HCT116 (cell line): Measurements from ENCODE around the gene SP100.

Source experiments
- EZH2 ChIP-seq: fragments of 200-600 bp; sonication (generic); IDR thresholded peaks from 2 replicates; pipeline ENCODE4 v1.6.1; 2017; ENCODE audit warnings: antibody characterized with exemption, mixed run types
- EZH2phosphoT487 ChIP-seq: fragments of 200-600 bp; IDR thresholded peaks from 2 replicates; pipeline ENCODE4 v1.6.1; 2018; ENCODE audit warnings: antibody characterized with exemption, borderline replicate concordance
- POLR2A ChIP-seq: IDR thresholded peaks from 2 replicates; pipeline ENCODE4 v1.7.0; 2011; ENCODE audit warnings: borderline replicate concordance; ENCODE audit not compliant: insufficient read depth, insufficient read length; ENCODE audit errors: extremely low read depth
- POLR2AphosphoS5 ChIP-seq: IDR thresholded peaks from 2 replicates; pipeline ENCODE4 v1.6.1; 2011; ENCODE audit warnings: mild to moderate bottlenecking, low read depth, low read length, moderate library complexity
- ZNF274 ChIP-seq: fragments of 200-500 bp; sonication (Bioruptor generic); IDR thresholded peaks from 2 replicates; pipeline ENCODE4 v1.6.1; 2014; ENCODE audit warnings: mild to moderate bottlenecking, low read depth, low read length, inconsistent platforms
- TF ChIP-seq, protein P1 (sequence below), 3 experiments: fragments of 200-600 bp in 1 of 3; sonication (generic) in 1 of 3; IDR thresholded peaks in 2 of 3; conservative IDR thresholded peaks in 1 of 3; 2 replicates each; pipeline ENCODE4 v1.5.1; 2012 to 2017; ENCODE audit warnings: low read depth in 2 of 3, low read length in 2 of 3, antibody characterized with exemption in 1 of 3, borderline replicate concordance in 1 of 3, control low read depth in 1 of 3, mild to moderate bottlenecking in 1 of 3, mixed read lengths in 1 of 3, mixed run types in 1 of 3, moderate library complexity in 1 of 3; ENCODE audit not compliant: insufficient read depth in 1 of 3
- TF ChIP-seq, protein P2 (sequence below): IDR thresholded peaks from 2 replicates; pipeline ENCODE4 v1.6.1; 2012; ENCODE audit warnings: low read depth

DNA sequence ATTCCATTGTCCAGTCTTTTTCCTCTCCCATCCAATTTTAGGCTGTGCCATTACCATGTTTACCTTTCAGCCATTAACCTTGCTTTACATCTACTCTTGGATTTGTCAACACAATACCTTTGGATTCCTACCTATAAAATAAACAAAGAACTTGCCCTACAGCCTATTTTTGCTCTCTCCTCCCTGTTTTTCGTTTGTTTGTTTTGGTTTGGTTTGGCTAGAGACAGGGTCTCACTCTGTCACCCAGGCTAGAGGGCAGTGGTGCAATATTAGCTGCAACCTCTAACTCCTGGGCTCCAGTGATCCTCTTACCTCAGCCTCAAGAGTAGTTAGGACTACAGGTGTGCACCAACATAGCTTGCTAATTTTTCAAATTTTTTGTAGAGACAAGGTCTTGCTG, 76.1 kb downstream of the SP100 start:
- TF ChIP-seq, protein P1, sequence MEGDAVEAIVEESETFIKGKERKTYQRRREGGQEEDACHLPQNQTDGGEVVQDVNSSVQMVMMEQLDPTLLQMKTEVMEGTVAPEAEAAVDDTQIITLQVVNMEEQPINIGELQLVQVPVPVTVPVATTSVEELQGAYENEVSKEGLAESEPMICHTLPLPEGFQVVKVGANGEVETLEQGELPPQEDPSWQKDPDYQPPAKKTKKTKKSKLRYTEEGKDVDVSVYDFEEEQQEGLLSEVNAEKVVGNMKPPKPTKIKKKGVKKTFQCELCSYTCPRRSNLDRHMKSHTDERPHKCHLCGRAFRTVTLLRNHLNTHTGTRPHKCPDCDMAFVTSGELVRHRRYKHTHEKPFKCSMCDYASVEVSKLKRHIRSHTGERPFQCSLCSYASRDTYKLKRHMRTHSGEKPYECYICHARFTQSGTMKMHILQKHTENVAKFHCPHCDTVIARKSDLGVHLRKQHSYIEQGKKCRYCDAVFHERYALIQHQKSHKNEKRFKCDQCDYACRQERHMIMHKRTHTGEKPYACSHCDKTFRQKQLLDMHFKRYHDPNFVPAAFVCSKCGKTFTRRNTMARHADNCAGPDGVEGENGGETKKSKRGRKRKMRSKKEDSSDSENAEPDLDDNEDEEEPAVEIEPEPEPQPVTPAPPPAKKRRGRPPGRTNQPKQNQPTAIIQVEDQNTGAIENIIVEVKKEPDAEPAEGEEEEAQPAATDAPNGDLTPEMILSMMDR (IDR thresholded peaks at IDR 0.05 in 2 of 3, conservative IDR thresholded peaks at IDR 0.05 in 1 of 3; ENCODE audit: borderline replicate concordance in 1 of 3, insufficient read depth in 1 of 3, low read depth in 2 of 3, low read length in 2 of 3), result no peak
- TF ChIP-seq, protein P2, sequence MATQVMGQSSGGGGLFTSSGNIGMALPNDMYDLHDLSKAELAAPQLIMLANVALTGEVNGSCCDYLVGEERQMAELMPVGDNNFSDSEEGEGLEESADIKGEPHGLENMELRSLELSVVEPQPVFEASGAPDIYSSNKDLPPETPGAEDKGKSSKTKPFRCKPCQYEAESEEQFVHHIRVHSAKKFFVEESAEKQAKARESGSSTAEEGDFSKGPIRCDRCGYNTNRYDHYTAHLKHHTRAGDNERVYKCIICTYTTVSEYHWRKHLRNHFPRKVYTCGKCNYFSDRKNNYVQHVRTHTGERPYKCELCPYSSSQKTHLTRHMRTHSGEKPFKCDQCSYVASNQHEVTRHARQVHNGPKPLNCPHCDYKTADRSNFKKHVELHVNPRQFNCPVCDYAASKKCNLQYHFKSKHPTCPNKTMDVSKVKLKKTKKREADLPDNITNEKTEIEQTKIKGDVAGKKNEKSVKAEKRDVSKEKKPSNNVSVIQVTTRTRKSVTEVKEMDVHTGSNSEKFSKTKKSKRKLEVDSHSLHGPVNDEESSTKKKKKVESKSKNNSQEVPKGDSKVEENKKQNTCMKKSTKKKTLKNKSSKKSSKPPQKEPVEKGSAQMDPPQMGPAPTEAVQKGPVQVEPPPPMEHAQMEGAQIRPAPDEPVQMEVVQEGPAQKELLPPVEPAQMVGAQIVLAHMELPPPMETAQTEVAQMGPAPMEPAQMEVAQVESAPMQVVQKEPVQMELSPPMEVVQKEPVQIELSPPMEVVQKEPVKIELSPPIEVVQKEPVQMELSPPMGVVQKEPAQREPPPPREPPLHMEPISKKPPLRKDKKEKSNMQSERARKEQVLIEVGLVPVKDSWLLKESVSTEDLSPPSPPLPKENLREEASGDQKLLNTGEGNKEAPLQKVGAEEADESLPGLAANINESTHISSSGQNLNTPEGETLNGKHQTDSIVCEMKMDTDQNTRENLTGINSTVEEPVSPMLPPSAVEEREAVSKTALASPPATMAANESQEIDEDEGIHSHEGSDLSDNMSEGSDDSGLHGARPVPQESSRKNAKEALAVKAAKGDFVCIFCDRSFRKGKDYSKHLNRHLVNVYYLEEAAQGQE, result no peak
- TF ChIP-seq EZH2 (no peak), ZNF274 (no peak), EZH2phosphoT487 (no peak), POLR2AphosphoS5 (no peak), POLR2A (no peak)
